ENCODE results near the gene SPATA31D1. TPM values are rescaled to one million over a fixed set of nuclear protein-coding genes. Genes with fewer than 3 reads are reported as not detected.

The SPATA31D1 gene
- polyA plus RNA-seq, 4 donors = not detected

- no peak for DNase-seq (ENCODE audit: low read depth in 4 of 4, low spot score in 3 of 4)
Measured at GRCh38 chr9:82020331-82020730, 31.8 kb downstream of the SPATA31D1 start.

- DNase-seq (ENCODE audit: low read depth in 4 of 4, low spot score in 3 of 4) = no peak
Measured at GRCh38 chr9:82021198-82021597, 32.6 kb downstream of the SPATA31D1 start.

- no peak for DNase-seq (ENCODE audit: low read depth in 4 of 4, low spot score in 3 of 4)
Measured at GRCh38 chr9:82022121-82022520, 33.5 kb downstream of the SPATA31D1 start.

- peak in 1 of 4 donors; percentile 9 for DNase-seq (ENCODE audit: low read depth in 4 of 4, low spot score in 3 of 4)
Measured at GRCh38 chr9:82024908-82025307, 36.3 kb downstream of the SPATA31D1 start.

DNA sequence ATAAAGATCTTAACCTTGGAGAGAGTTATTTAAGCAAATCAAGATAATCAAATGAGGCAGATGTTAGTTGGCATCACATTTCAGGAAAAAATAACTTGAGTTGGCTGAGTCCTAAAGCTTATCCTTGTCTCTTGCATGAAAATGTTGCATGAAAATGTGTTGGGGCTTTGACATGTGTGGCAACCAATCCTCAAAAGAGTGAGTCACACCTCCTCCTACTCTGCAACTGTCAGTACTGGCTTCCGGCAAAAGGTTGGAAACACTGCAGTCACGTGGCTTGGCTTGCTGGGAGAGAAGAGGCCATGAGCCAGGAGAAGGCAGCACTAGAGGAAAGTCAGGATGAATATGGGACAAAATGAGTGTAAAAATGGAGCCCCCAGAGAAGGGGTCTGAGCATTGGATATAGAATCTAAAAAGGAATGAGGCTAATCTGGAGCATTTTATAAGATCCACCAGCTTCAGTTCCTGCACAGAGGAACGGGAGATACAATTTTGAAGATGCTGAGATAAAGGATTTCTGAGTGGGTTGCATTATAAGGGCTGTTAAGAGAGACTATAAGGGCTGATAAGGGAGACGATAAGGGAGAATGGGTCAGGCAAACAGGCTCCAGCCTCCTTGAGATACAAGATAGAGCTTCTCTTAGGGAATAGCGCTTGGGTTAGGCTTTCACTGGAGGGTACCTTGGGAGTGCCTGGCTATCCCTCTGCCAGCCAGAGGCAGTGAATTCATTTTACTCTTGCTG, 43.1 kb downstream of the SPATA31D1 start:
- DNase-seq (ENCODE audit: low read depth in 4 of 4, low spot score in 3 of 4) = no peak

GRCh38 chr9:82034956-82035731, 46.6 kb downstream of the SPATA31D1 start:
- no peak for DNase-seq (ENCODE audit: low read depth in 4 of 4, low spot score in 3 of 4)

GRCh38 chr9:82036086-82036485, 47.5 kb downstream of the SPATA31D1 start:
- DNase-seq (ENCODE audit: low read depth in 4 of 4, low spot score in 3 of 4) = no peak

- no peak for DNase-seq (ENCODE audit: low read depth in 4 of 4, low spot score in 3 of 4)
Measured at GRCh38 chr9:82037126-82037525, 48.6 kb downstream of the SPATA31D1 start.

- no peak for DNase-seq (ENCODE audit: low read depth in 4 of 4, low spot score in 3 of 4)
Measured at GRCh38 chr9:82038897-82039296, 50.3 kb downstream of the SPATA31D1 start.

Other genes with a start within 250 kb of the SPATA31D1 start
- not detected for gene SPATA31D4, start 60.3 kb upstream of the SPATA31D1 start, polyA plus RNA-seq (ENCODE audit: insufficient read length in 4 of 4)
- gene SPATA31D3, start 45.3 kb upstream of the SPATA31D1 start, polyA plus RNA-seq (ENCODE audit: insufficient read length in 4 of 4) = not detected

Measured in left renal pelvis (tissue), 4 donors.